Ovary (tissue), 9 donors: ENCODE measurements around the gene MTRF1L. TPM values are rescaled to one million over a fixed set of nuclear protein-coding genes. Genes with fewer than 3 reads are reported as not detected.

Experiments
- DNase-seq, 5 donors: peaks; one replicate each; pipeline ENCODE4 v3.0.0-alpha.2; 2019 to 2020
- H3K27ac ChIP-seq, 2 donors: fragments of 200-600 bp; one replicate each; pipeline versions ENCODE4 v1.5.1 to v1.8.0; 2019 to 2022
- H3K27me3 ChIP-seq: fragments of 200-600 bp; one replicate; pipeline ENCODE4 v1.8.0; 2022
- H3K36me3 ChIP-seq: fragments of 200-600 bp; sonication (generic); one replicate; pipeline ENCODE4 v1.5.1; 2019
- H3K4me1 ChIP-seq: one replicate; pipeline ENCODE4 v1.8.1; 2013; ENCODE audit warnings: mild to moderate bottlenecking, moderate library complexity; ENCODE audit not compliant: insufficient read depth
- H3K4me3 ChIP-seq: fragments of 200-600 bp; sonication (generic); one replicate; pipeline ENCODE4 v1.5.1; 2017
- H3K9me3 ChIP-seq, 2 donors: fragments of 200-600 bp in 1 of 2; sonication (generic) in 1 of 2; one replicate each; pipeline versions ENCODE4 v1.5.1 to v1.8.1; 2013 to 2019; ENCODE audit warnings: mild to moderate bottlenecking in 1 of 2, moderate library complexity in 1 of 2
- CTCF ChIP-seq, 3 donors: fragments of 450-650 bp in 2 of 3; fragments of 200-600 bp in 1 of 3; IDR thresholded peaks; one replicate each; pipeline versions ENCODE4 v1.5.1 to v1.8.0; 2016 to 2022; ENCODE audit warnings: antibody characterized with exemption in 3 of 3, mild to moderate bottlenecking in 1 of 3
- EP300 ChIP-seq: sonication (generic); formaldehyde crosslinking; IDR thresholded peaks from one replicate; pipeline ENCODE4 v1.6.1; 2017; ENCODE audit warnings: antibody characterized with exemption
- POLR2A ChIP-seq: fragments of 450-650 bp; IDR thresholded peaks from one replicate; pipeline ENCODE4 v1.6.1; 2017; ENCODE audit warnings: antibody characterized with exemption, mild to moderate bottlenecking, moderate library complexity
- WGBS, 3 donors: extraction: QIAGEN DNeasy Blood & Tissue Kit in 1 of 3; methylation state at CpG; one replicate each; pipeline versions ENCODE4 v1.1.5 to v1.1.7; 2013 to 2017; 5-methylcytosine and 5-hydroxymethylcytosine counted together
- intact Hi-C, 4 donors: fragments of 100-400 bp; cut with DNase I; formaldehyde crosslinking; loops; one replicate each; pipeline versions ENCODE4 v1.11.0 to v1.15.1; 2022 to 2023
- polyA plus RNA-seq, 2 donors: library from polyadenylated mRNA; stranded (reverse); fragments of 200-250 nt in 1 of 2; fragments of 350-450 nt in 1 of 2; fragmentation: Illumina TruSeq in 1 of 2; extraction: RNeasy Lipid Tissue Mini Kit (QIAGEN cat#74804) in 1 of 2; gene quantifications; one replicate each; pipeline ENCODE4 v1.2.3, GENCODE V29; 2013 to 2014
- total RNA-seq, 7 donors: library from RNA; depleted of rRNA in 2 of 7; stranded (reverse); fragments of >200 nt in 2 of 7; fragmentation: NEBNext Ultra II Directional in 3 of 7; extraction: Animal tissue kit (Norgen Biotek cat#: 25700) in 3 of 7; gene quantifications; one replicate each; pipeline versions ENCODE4 v1.1.0 to v1.2.4, GENCODE V29; 2016 to 2023
- donor health status: DM: no; HTN: no; CAD: no; lungs with moderate emphysema.
- donor health status: DM: no; HTN: no; CAD: no.
- donor health status: Bipolar disorder and iron deficiency.
- donor health status: DM: yes; HTN: yes; CAD: no.
- donor health status: DM: no; HTN: no; CAD: no.
- donor health status: DM: yes; HTN: yes; CAD: no.

The MTRF1L gene
- total and polyA plus RNA-seq, 9 donors: 8.4 to 18.1 (median 15.6) TPM

DNA sequence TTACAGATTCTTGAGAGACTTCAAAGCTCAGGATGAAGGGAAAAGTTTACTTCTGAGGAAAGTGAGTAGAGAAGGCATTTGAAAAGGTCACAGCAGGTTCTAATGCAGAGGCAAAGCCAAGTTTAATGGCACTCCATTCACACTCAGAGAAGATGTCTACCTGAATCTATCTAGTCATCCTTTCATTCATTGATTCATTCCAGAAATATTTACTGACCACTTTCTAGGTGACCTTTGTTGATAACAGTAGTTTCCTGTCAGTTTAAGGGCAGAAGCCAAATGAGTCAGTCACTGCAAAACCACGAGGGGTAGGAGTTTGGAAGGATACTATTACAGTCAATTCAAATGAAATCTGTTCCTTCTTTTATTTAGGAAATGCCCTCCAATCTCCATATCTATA is 50.5 kb downstream of the MTRF1L start:
- no peaks in the 10 kb centered on the region for H3K4me1 ChIP-seq
- H3K27me3 ChIP-seq: no peaks in the 10 kb centered on the region
- H3K4me3 ChIP-seq: no peak overlapping the region
- no peak for TF ChIP-seq EP300
- TF ChIP-seq CTCF (IDR thresholded peaks at IDR 0.05): no peak
- no peak for TF ChIP-seq POLR2A
- no peaks in the 10 kb centered on the region for H3K36me3 ChIP-seq
- H3K9me3 ChIP-seq: no peaks in the 10 kb centered on the region
- H3K27ac ChIP-seq: no peak overlapping the region
- 7 to 11% (median 8%) methylated on average over 1 of the region's 1 CpG for WGBS, 3 donors
- intact Hi-C loops: no loop called here
- DNase-seq: no peak

- intact Hi-C loops: no loop called here
- WGBS, 3 donors: 78 to 82% (median 79%) methylated on average over 3 of the region's 3 CpGs
- Histone ChIP-seq H3K27me3 (no peaks in the 10 kb centered on the region), H3K36me3 (no peaks in the 10 kb centered on the region), H3K9me3 (no peaks in the 10 kb centered on the region), H3K4me3 (no peak overlapping the region), H3K27ac (no peak overlapping the region), H3K4me1 (no peaks in the 10 kb centered on the region)
- no peak for DNase-seq
- TF ChIP-seq EP300: no peak
- no peak for TF ChIP-seq POLR2A
- TF ChIP-seq CTCF (IDR thresholded peaks at IDR 0.05): no peak
These were observed 52.3 kb downstream of the MTRF1L start for GRCh38 chr6:152950240-152950639.

DNA sequence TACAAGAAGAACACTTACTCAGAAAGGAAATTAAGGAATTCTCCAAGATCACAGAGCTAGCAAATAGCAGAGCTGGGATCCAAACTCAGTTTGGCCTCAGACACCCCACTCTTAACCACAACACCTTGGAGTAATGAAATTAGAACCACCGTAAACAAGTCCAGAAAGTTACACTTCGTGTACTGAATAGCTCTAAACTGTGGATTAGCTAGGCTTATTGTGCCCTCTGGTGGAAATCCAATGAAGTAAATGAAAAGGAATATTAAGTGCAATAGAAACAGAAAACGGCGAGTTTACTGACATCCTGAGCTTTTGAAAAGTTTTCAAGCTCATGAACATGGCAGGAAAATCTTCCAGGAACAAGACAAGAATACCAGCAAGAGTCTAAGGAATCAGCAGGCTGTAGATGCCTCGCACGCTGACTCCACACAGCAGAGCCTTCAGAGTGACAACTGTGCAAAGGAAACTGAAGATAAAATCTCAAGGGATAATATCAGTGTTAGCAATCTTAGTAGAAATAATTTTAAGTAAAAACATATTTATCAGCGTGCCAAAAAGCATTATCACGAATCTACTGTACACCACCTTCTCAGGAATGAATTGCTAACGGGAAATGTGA is 54.2 kb downstream of the MTRF1L start:
- no peak overlapping the region for H3K27ac ChIP-seq
- no peaks in the 10 kb centered on the region for H3K36me3 ChIP-seq
- H3K27me3 ChIP-seq: no peaks in the 10 kb centered on the region
- WGBS, 3 donors: 21 to 34% (median 21%) methylated on average over 9 of the region's 9 CpGs
- H3K4me3 ChIP-seq: no peak overlapping the region
- no peak for DNase-seq
- TF ChIP-seq CTCF (IDR thresholded peaks at IDR 0.05): peak in 2 of 3 donors; percentile 43 to 54
- no peak for TF ChIP-seq EP300
- no peak for TF ChIP-seq POLR2A
- intact Hi-C loops: no loop called here
- H3K4me1 ChIP-seq: no peaks in the 10 kb centered on the region
- no peaks in the 10 kb centered on the region for H3K9me3 ChIP-seq

DNA sequence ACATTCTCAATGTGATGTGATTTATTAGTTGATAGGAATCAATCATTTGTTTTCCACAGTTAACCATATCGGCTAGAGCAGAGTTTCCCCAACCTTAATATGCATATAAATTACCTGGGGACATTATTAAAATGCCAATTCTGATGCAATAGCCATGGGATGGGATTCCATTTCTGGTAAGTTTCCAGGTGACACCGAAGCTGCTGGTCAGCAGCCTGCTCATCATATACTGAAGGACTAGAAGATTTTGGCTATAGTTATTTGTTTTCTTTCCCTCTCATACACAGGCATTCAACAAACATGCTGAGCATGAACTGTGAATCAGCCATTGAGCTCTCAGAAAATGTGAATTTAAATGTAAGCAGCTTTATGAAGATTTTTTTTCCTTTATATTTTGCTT is 55.5 kb downstream of the MTRF1L start:
- intact Hi-C loops: no loop called here
- Histone ChIP-seq H3K4me3 (no peak overlapping the region), H3K27me3 (no peaks in the 10 kb centered on the region), H3K27ac (no peak overlapping the region), H3K4me1 (no peaks in the 10 kb centered on the region), H3K36me3 (no peaks in the 10 kb centered on the region), H3K9me3 (no peaks in the 10 kb centered on the region)
- whole genome bisulfite sequencing, 3 donors: 49 to 63% (median 58%) methylated on average over 2 of the region's 2 CpGs
- no peak for TF ChIP-seq EP300
- no peak for TF ChIP-seq POLR2A
- no peak for TF ChIP-seq CTCF (IDR thresholded peaks at IDR 0.05)
- DNase-seq: no peak
